Stimulated activated CD4-positive, alpha-beta T cell treated with anti-CD3 and anti-CD28 coated beads, Interleukin-2, amount 100 ng/mL, for 48 hours (primary cell): ENCODE measurements around the gene TAF6.
"Not testable (repeated sequence)": the region's sequence is repeated elsewhere in the genome, so short reads cannot be mapped to it uniquely, and the experiment has no call there.

Experiments
- DNase-seq, 2 donors: peaks; one replicate each; pipeline ENCODE4 v3.0.0-alpha.2; 2020

The TAF6 gene

GRCh38 chr7:100152404-100152803 is 33.2 kb upstream of the TAF6 start:
- DNase-seq = no peak

GRCh38 chr7:100148559-100149328 is 29.6 kb upstream of the TAF6 start, which contains the start of gene LAMTOR4:
Gene LAMTOR4, plus strand, starts transcription at chr7:100148918. Its CDS starts 55 bp downstream, at chr7:100148973.
- DNase-seq = peak; percentile 94 to 95

- DNase-seq = no peak
These were observed 29.0 kb upstream of the TAF6 start for GRCh38 chr7:100148225-100148558.

- no peak for DNase-seq
These were observed 28.1 kb upstream of the TAF6 start for GRCh38 chr7:100147278-100147677.

GRCh38 chr7:100146350-100146749 is 27.2 kb upstream of the TAF6 start:
- not testable (repeated sequence) for DNase-seq

GRCh38 chr7:100142461-100142860 is 23.3 kb upstream of the TAF6 start:
- DNase-seq = no peak

GRCh38 chr7:100141555-100141949 is 22.4 kb upstream of the TAF6 start:
- DNase-seq = no peak

GRCh38 chr7:100137851-100138760 is 18.9 kb upstream of the TAF6 start:
- DNase-seq = no peak

GRCh38 chr7:100132697-100133151 is 13.6 kb upstream of the TAF6 start:
- DNase-seq = peak; percentile 48 to 58

GRCh38 chr7:100132126-100132525 is 13.0 kb upstream of the TAF6 start:
- DNase-seq = no peak

GRCh38 chr7:100130608-100131453 is 11.7 kb upstream of the TAF6 start:
- peak; percentile 90 to 92 for DNase-seq

GRCh38 chr7:100130220-100130607 is 11.1 kb upstream of the TAF6 start:
- DNase-seq = not testable (repeated sequence)

GRCh38 chr7:100128637-100128963 is 9.4 kb upstream of the TAF6 start:
- DNase-seq = no peak

- DNase-seq = peak in 1 of 2 donors; percentile 10
These were observed 8.9 kb upstream of the TAF6 start for GRCh38 chr7:100127866-100128636.

GRCh38 chr7:100126931-100127865 is 8.0 kb upstream of the TAF6 start, which contains the start of gene MBLAC1:
Gene MBLAC1, plus strand, starts transcription at chr7:100126967. Its CDS starts 429 bp downstream, at chr7:100127396.
- peak; percentile 89 to 93 for DNase-seq

GRCh38 chr7:100126239-100126930 is 7.2 kb upstream of the TAF6 start:
- DNase-seq = no peak

- DNase-seq = no peak
These were observed 5.4 kb upstream of the TAF6 start for GRCh38 chr7:100124301-100125230.

GRCh38 chr7:100122568-100122967 is 3.4 kb upstream of the TAF6 start:
- DNase-seq = no peak

- no peak for DNase-seq
These were observed 2.9 kb upstream of the TAF6 start for GRCh38 chr7:100122067-100122466.
